H1 (cell line): ENCODE data around the gene SMTNL1. TPM values are rescaled to one million over a fixed set of nuclear protein-coding genes. Genes with fewer than 3 reads are reported as not detected.

Experiments used
- CTCF ChIA-PET: fragments of 300-600 bp; sonication (Branson Sonifier 250); formaldehyde crosslinking; loops from one replicate; lab custom pipeline; 2021; ENCODE audit not compliant: partially characterized antibody; lab: Charles Lee
- POLR2A ChIA-PET: fragments of 300-600 bp; sonication (Branson Sonifier 250); formaldehyde crosslinking; loops from one replicate; lab custom pipeline; 2021; ENCODE audit warnings: inconsistent platforms; ENCODE audit not compliant: partially characterized antibody; lab: Charles Lee
- DNase-seq, 2 experiments: peaks; one replicate each; pipeline versions ENCODE4 v3.0.0 to v3.0.0-alpha.2; 2010 to 2022; ENCODE audit warnings: low spot score in 2 of 2, low read depth in 1 of 2, mixed read lengths in 1 of 2
- FAIRE-seq: peaks from 2 replicates; lab custom pipeline; 2011; peaks lifted over from hg19 to GRCh38; lab: Jason Lieb, UNC
- H2AFZ ChIP-seq: 2 replicates; pipeline ENCODE4 v1.8.1; 2012; ENCODE audit warnings: low read length, inconsistent platforms
- H2AK5ac ChIP-seq: 2 replicates; pipeline ENCODE4 v1.6.1; 2013; ENCODE audit warnings: low read depth, low read length
- H2BK120ac ChIP-seq: replicated peaks from 2 replicates; pipeline ENCODE3; 2013; ENCODE audit warnings: low read depth, low read length, inconsistent platforms
- H2BK12ac ChIP-seq: 2 replicates; pipeline ENCODE4 v1.6.1; 2013; ENCODE audit warnings: low read depth, low read length
- H2BK15ac ChIP-seq: 2 replicates; pipeline ENCODE4 v1.6.1; 2013; ENCODE audit warnings: low read length
- H2BK20ac ChIP-seq: 2 replicates; pipeline ENCODE4 v1.6.1; 2013; ENCODE audit warnings: low read length
- H2BK5ac ChIP-seq: 2 replicates; pipeline ENCODE4 v1.6.1; 2013; ENCODE audit warnings: low read depth, low read length
- H3K14ac ChIP-seq: 2 replicates; pipeline ENCODE4 v1.6.1; 2013; ENCODE audit warnings: inconsistent platforms; ENCODE audit not compliant: insufficient read length
- H3K18ac ChIP-seq: 2 replicates; pipeline ENCODE4 v1.6.1; 2013; ENCODE audit warnings: low read length; ENCODE audit errors: extremely low read depth
- H3K23ac ChIP-seq: 2 replicates; pipeline ENCODE4 v1.6.1; 2013; ENCODE audit warnings: inconsistent platforms; ENCODE audit not compliant: insufficient read length
- H3K23me2 ChIP-seq: 2 replicates; pipeline ENCODE4 v1.6.1; 2013; ENCODE audit warnings: low read depth, low read length
- H3K27ac ChIP-seq: 2 replicates; pipeline ENCODE4 v1.6.1; 2011; ENCODE audit warnings: low read depth, low read length, inconsistent platforms
- H3K27me3 ChIP-seq, 4 experiments: replicated peaks in 1 of 4; 1 replicate in 1 of 4; 2 replicates in 3 of 4; pipeline versions ENCODE4 v1.6.1 to v1.8.1; 2011 to 2013; ENCODE audit warnings: low read length in 3 of 4, mild to moderate bottlenecking in 3 of 4, inconsistent platforms in 2 of 4, mixed read lengths in 2 of 4, moderate library complexity in 1 of 4; ENCODE audit not compliant: control insufficient read depth in 3 of 4, insufficient read depth in 3 of 4; ENCODE audit errors: extremely low read depth in 1 of 4
- H3K36me3 ChIP-seq, 4 experiments: 2 replicates each; pipeline versions ENCODE4 v1.6.1 to v1.8.1; 2011 to 2013; ENCODE audit warnings: mild to moderate bottlenecking in 4 of 4, low read length in 3 of 4, moderate library complexity in 2 of 4, control low read depth in 1 of 4, inconsistent platforms in 1 of 4; ENCODE audit not compliant: insufficient read depth in 4 of 4, control insufficient read depth in 2 of 4
- H3K4ac ChIP-seq: replicated peaks from 2 replicates; pipeline ENCODE3; 2013; ENCODE audit warnings: low read length, low read depth, mixed read lengths, inconsistent platforms; ENCODE audit not compliant: insufficient read length
- H3K4me1 ChIP-seq, 4 experiments: replicated peaks in 1 of 4; 1 replicate in 1 of 4; 2 replicates in 3 of 4; pipeline versions ENCODE4 v1.6.1 to v1.8.1; 2011 to 2013; ENCODE audit warnings: low read length in 3 of 4, inconsistent platforms in 2 of 4, mixed read lengths in 1 of 4; ENCODE audit not compliant: insufficient read depth in 4 of 4, control insufficient read depth in 3 of 4
- H3K4me2 ChIP-seq, 2 experiments: 2 replicates each; pipeline versions ENCODE4 v1.6.1 to v1.8.1; 2011 to 2013; ENCODE audit warnings: low read depth in 2 of 2, low read length in 2 of 2, control low read depth in 1 of 2, inconsistent platforms in 1 of 2, mild to moderate bottlenecking in 1 of 2; ENCODE audit not compliant: insufficient read depth in 1 of 2
- H3K4me3 ChIP-seq, 4 experiments: fragments of 200-600, 300-600 bp in 1 of 4; sonication (generic), shearing (Covaris generic), sonication (Bioruptor Twin) in 1 of 4; 2 replicates each; pipeline versions ENCODE4 v1.5.1 to v1.8.1; 2011 to 2016; ENCODE audit warnings: low read length in 4 of 4, low read depth in 3 of 4, control low read depth in 2 of 4, inconsistent platforms in 2 of 4, mild to moderate bottlenecking in 2 of 4, mixed read lengths in 1 of 4, moderate library complexity in 1 of 4; ENCODE audit not compliant: insufficient read depth in 2 of 4; ENCODE audit errors: extremely low read depth in 1 of 4
- H3K56ac ChIP-seq: replicated peaks from 2 replicates; pipeline ENCODE3; 2013; ENCODE audit warnings: low read depth, mild to moderate bottlenecking, mixed read lengths, low read length, inconsistent platforms; ENCODE audit not compliant: insufficient read length
- H3K79me1 ChIP-seq: 2 replicates; pipeline ENCODE4 v1.6.1; 2013; ENCODE audit warnings: low read depth, low read length, control low read depth
- H3K79me2 ChIP-seq, 2 experiments: 2 replicates each; pipeline versions ENCODE4 v1.6.1 to v1.8.1; 2012 to 2013; ENCODE audit warnings: low read length in 2 of 2, mild to moderate bottlenecking in 2 of 2, inconsistent platforms in 1 of 2; ENCODE audit not compliant: insufficient read depth in 2 of 2, control insufficient read depth in 1 of 2
- H3K9ac ChIP-seq, 4 experiments: replicated peaks in 1 of 4; 1 replicate in 1 of 4; 2 replicates in 3 of 4; pipeline versions ENCODE4 v1.6.1 to v1.8.1; 2011 to 2013; ENCODE audit warnings: low read depth in 3 of 4, low read length in 3 of 4, control low read depth in 2 of 4, mild to moderate bottlenecking in 2 of 4, moderate library complexity in 2 of 4, inconsistent platforms in 1 of 4; ENCODE audit errors: extremely low read depth in 1 of 4
- H3K9me3 ChIP-seq, 2 experiments: 2 replicates each; pipeline versions ENCODE4 v1.6.1 to v1.8.1; 2012 to 2013; ENCODE audit warnings: mild to moderate bottlenecking in 2 of 2, moderate library complexity in 2 of 2, control low read depth in 1 of 2, inconsistent platforms in 1 of 2, low read depth in 1 of 2, low read length in 1 of 2, mixed read lengths in 1 of 2; ENCODE audit not compliant: insufficient read depth in 2 of 2
- H4K20me1 ChIP-seq, 2 experiments: replicated peaks in 1 of 2; 2 replicates each; pipeline versions ENCODE3 to v1.8.1; 2011 to 2013; ENCODE audit warnings: inconsistent platforms in 2 of 2, low read length in 2 of 2, mild to moderate bottlenecking in 1 of 2; ENCODE audit not compliant: insufficient read depth in 2 of 2, control insufficient read depth in 1 of 2
- H4K5ac ChIP-seq: 2 replicates; pipeline ENCODE4 v1.6.1; 2013; ENCODE audit warnings: low read length, low read depth, mixed read lengths, inconsistent platforms; ENCODE audit not compliant: insufficient read length
- H4K8ac ChIP-seq: 2 replicates; pipeline ENCODE4 v1.8.0; 2013; ENCODE audit warnings: mild to moderate bottlenecking, moderate library complexity, low read length, inconsistent platforms; ENCODE audit not compliant: insufficient read depth; ENCODE audit errors: extremely low read depth
- H4K91ac ChIP-seq: replicated peaks from 2 replicates; pipeline ENCODE3; 2013; ENCODE audit warnings: low read length, mixed read lengths, inconsistent platforms; ENCODE audit not compliant: insufficient read length
- BACH1 ChIP-seq: IDR thresholded peaks from 2 replicates; pipeline ENCODE4 v1.6.1; 2012; ENCODE audit warnings: low read length, improper control_type of control experiment
- CEBPB ChIP-seq: IDR thresholded peaks from 2 replicates; pipeline ENCODE4 v1.6.1; 2012; ENCODE audit warnings: low read depth, low read length
- CTCF ChIP-seq, 3 experiments: IDR thresholded peaks; 1 replicate in 2 of 3; 2 replicates in 1 of 3; pipeline versions ENCODE4 v1.5.1 to v1.6.1; 2011; ENCODE audit warnings: low read length in 3 of 3, mild to moderate bottlenecking in 3 of 3, inconsistent platforms in 2 of 3, low read depth in 1 of 3, moderate library complexity in 1 of 3; ENCODE audit not compliant: insufficient read depth in 1 of 3; ENCODE audit errors: control extremely low read depth in 1 of 3
- WGBS, 2 experiments: shearing (Covaris generic) in 1 of 2; methylation state at CpG; one replicate each; pipeline versions ENCODE4 v1.1.6 to v1.1.7; 2013 to 2015; ENCODE audit warnings: low lambda C conversion rate in 2 of 2, mixed read lengths in 2 of 2, inconsistent platforms in 1 of 2, low coverage in 1 of 2, missing lambda C conversion rate in 1 of 2; ENCODE audit not compliant: insufficient replicate concordance in 2 of 2, insufficient coverage in 1 of 2, insufficient read length in 1 of 2; ENCODE audit errors: extremely low coverage in 1 of 2, missing lambda C conversion rate in 1 of 2; 5-methylcytosine and 5-hydroxymethylcytosine counted together
- polyA plus RNA-seq, 7 experiments: library from polyadenylated mRNA; depleted of rRNA in 3 of 7; stranded (reverse) in 5 of 7; unstranded in 2 of 7; fragments of >200 nt in 5 of 7; fragments of 200-250 nt in 2 of 7; gene quantifications; 1 replicate in 5 of 7; 2 replicates in 1 of 7; 4 replicates in 1 of 7; pipeline versions ENCODE4 v1.2.1 to v1.2.3, GENCODE V29; 2011 to 2013; ENCODE audit warnings: missing spikeins in 2 of 7, mixed read lengths in 2 of 7
- total RNA-seq: library from RNA; stranded (reverse); fragmentation: NEBNext Ultra II Directional; extraction: Animal tissue kit (Norgen Biotek cat#: 25700); gene quantifications from 2 replicates; pipeline ENCODE4 v1.2.1, GENCODE V29; 2021

SMTNL1 gene
- total and polyA plus RNA-seq, 2 of the 8 experiments (the other 6 are each of a cell fraction or from before 2014, with no cell fraction given), result 0.18 TPM; not detected in 1

GRCh38 chr11:57491371-57492061 is 45.9 kb upstream of the SMTNL1 start:
- no peak overlapping the region for H2AK5ac ChIP-seq
- H3K27me3 ChIP-seq, result no peaks in the 10 kb centered on the region
- H4K91ac ChIP-seq, result no peak overlapping the region
- no peaks in the 10 kb centered on the region for H3K79me1 ChIP-seq
- H3K27ac ChIP-seq, result 0 out of 2 replicates have a peak overlapping the region, but pooled peaks have one; percentile 20
- ChIA-PET POLR2A (interaction anchor here (0.7 to 9.7 kb wide), 15 partner anchors 11 to 250 kb away, joined by 3 to 90 read pairs (median 6); partner anchors contain the start of genes SELENOH, SLC43A1, TIMM10 and YPEL4), CTCF (interaction anchor here (0.6 to 33.7 kb wide), 29 partner anchors 11 to 181 kb away, joined by 3 to 1146 read pairs (median 4); partner anchors contain the start of genes RTN4RL2, SLC43A1, SMTNL1 and TIMM10)
- H3K14ac ChIP-seq, result no peak overlapping the region
- no peaks in the 10 kb centered on the region for H3K23me2 ChIP-seq
- H3K4me3 ChIP-seq, result no peak overlapping the region
- no peak overlapping the region; the same call in 1 of the 2 replicates for H2BK5ac ChIP-seq
- no peak overlapping the region for H3K18ac ChIP-seq
- no peak overlapping the region for H3K9ac ChIP-seq
- no peak overlapping the region for H3K4me2 ChIP-seq
- H2AFZ ChIP-seq, result no peak overlapping the region
- no peak overlapping the region for H4K8ac ChIP-seq
- H2BK20ac ChIP-seq, result peak overlapping the region; percentile 43; the same call in 1 of the 2 replicates
- peaks cover 0 to 7% (median 5%) of the 10 kb centered on the region in 4 experiments; a peak in 4 of 7 replicates for H3K4me1 ChIP-seq
- H2BK120ac ChIP-seq, result no peak overlapping the region
- no peak overlapping the region for H3K23ac ChIP-seq
- peaks cover 0 to 2% of the 10 kb centered on the region in 2 experiments for H4K20me1 ChIP-seq
- DNase-seq (peak in 1 of 2 experiments; percentile 90), FAIRE-seq (peak; percentile 86)
- no peaks in the 10 kb centered on the region for H3K9me3 ChIP-seq
- H3K56ac ChIP-seq, result no peak overlapping the region
- no peak overlapping the region for H4K5ac ChIP-seq
- peaks cover 0 to 5% (median 1%) of the 10 kb centered on the region in 4 experiments; a peak in 3 of 8 replicates for H3K36me3 ChIP-seq
- 84% methylated on average over 11 of the region's 11 CpGs; no CpG with 5 or more reads in 1 of the 2 experiments for WGBS, 2 experiments
- H3K79me2 ChIP-seq, result no peaks in the 10 kb centered on the region
- peak overlapping the region; percentile 13; the same call in 1 of the 2 replicates for H2BK12ac ChIP-seq
- no peak overlapping the region for H3K4ac ChIP-seq
- no peak overlapping the region; the same call in 1 of the 2 replicates for H2BK15ac ChIP-seq
- TF ChIP-seq CEBPB (peak; percentile 99), CTCF (IDR thresholded peaks at IDR 0.05; ENCODE audit: control extremely low read depth in 1 of 3, insufficient read depth in 1 of 3, low read depth in 1 of 3, low read length in 3 of 3) (peak; percentile 80 to 88 (median 87)), BACH1 (0 out of 2 replicates have a peak, but pooled peaks have one; percentile 25)
